Gastrocnemius medialis (tissue), 4 donors: ENCODE data around the gene PLCH1. TPM values are rescaled to one million over a fixed set of nuclear protein-coding genes. Genes with fewer than 3 reads are reported as not detected.

ENCODE experiments used
- ATAC-seq, 2 donors: fragments of 150-250 bp; one replicate each; pipeline ENCODE4 v1.9.1; 2016
- DNase-seq, 2 donors: peaks; one replicate each; pipeline ENCODE4 v3.0.0-alpha.2; 2019
- H3K27ac ChIP-seq, 4 donors: fragments of 200-600 bp; sonication (generic); 1 replicate in 1 of 4; 2 replicates in 3 of 4; pipeline ENCODE4 v1.5.1; 2016 to 2018; ENCODE audit warnings: mild to moderate bottlenecking in 2 of 4, moderate library complexity in 1 of 4
- H3K27me3 ChIP-seq, 3 donors: fragments of 200-600 bp; sonication (generic) in 2 of 3; 1 replicate in 1 of 3; 2 replicates in 2 of 3; pipeline versions ENCODE4 v1.5.1 to v1.6.0; 2016 to 2019; ENCODE audit warnings: mild to moderate bottlenecking in 1 of 3, moderate library complexity in 1 of 3
- H3K36me3 ChIP-seq, 2 donors: fragments of 200-600 bp; sonication (generic) in 1 of 2; one replicate each; pipeline ENCODE4 v1.5.1; 2017 to 2018
- H3K4me1 ChIP-seq, 2 donors: fragments of 200-600 bp; sonication (generic) in 1 of 2; one replicate each; pipeline ENCODE4 v1.5.1; 2016 to 2017; ENCODE audit warnings: mild to moderate bottlenecking in 2 of 2
- H3K4me3 ChIP-seq, 4 donors: fragments of 200-600 bp; sonication (generic) in 3 of 4; 1 replicate in 1 of 4; 2 replicates in 3 of 4; pipeline ENCODE4 v1.5.1; 2016 to 2019; ENCODE audit warnings: mild to moderate bottlenecking in 2 of 4
- H3K9me3 ChIP-seq, 3 donors: fragments of 200-600 bp; sonication (generic) in 2 of 3; 1 replicate in 1 of 3; 2 replicates in 2 of 3; pipeline ENCODE4 v1.5.1; 2016 to 2019
- CTCF ChIP-seq, 5 experiments: fragments of 450-650 bp in 3 of 5; fragments of 200-600 bp in 2 of 5; sonication (generic) in 2 of 5; IDR thresholded peaks in 4 of 5; conservative IDR thresholded peaks in 1 of 5; 1 replicate in 4 of 5; 2 replicates in 1 of 5; pipeline ENCODE4 v1.5.1; 2016 to 2019; ENCODE audit warnings: antibody characterized with exemption in 5 of 5, mild to moderate bottlenecking in 3 of 5, moderate library complexity in 3 of 5
- POLR2A ChIP-seq, 2 donors: fragments of 450-650 bp; IDR thresholded peaks; one replicate each; pipeline ENCODE4 v1.6.1; 2017; ENCODE audit warnings: antibody characterized with exemption in 2 of 2, mild to moderate bottlenecking in 2 of 2, moderate library complexity in 2 of 2
- in situ Hi-C, 4 donors: fragments of 200-750 bp; cut with MboI; loops; one replicate each; pipeline versions ENCODE4 v1.15.0 to v1.8.0; 2017; ENCODE audit warnings: low sequenced_read_pairs in 4 of 4
- intact Hi-C: fragments of 100-400 bp; cut with DNase I; formaldehyde crosslinking; loops from one replicate; pipeline ENCODE4 v1.15.1; 2023; ENCODE audit warnings: low total_unique reads
- total RNA-seq, 4 donors: library from RNA; depleted of rRNA; stranded (reverse); fragments of >200 nt; gene quantifications; one replicate each; pipeline versions ENCODE4 v1.1.0 to v1.2.3, GENCODE V29; 2016

The PLCH1 gene
- under 1 TPM in 3 of 4 donors, not detected in 1; 0.07 to 0.33 (median 0.10) TPM for total RNA-seq

GRCh38 chr3:155744626-155745324 lies at the start of gene PLCH1:
Gene PLCH1 (minus strand): TSS chr3:155745071. CDS start chr3:155704224, 40,847 bp downstream.
- ATAC-seq (peak; percentile 62 to 75), DNase-seq (peak in 1 of 2 donors; percentile 22)
- H3K27ac ChIP-seq = no peak within 1 kb of the TSS
- no peaks in the 10 kb centered on the region for H3K9me3 ChIP-seq
- peak within 1 kb of the TSS; percentile 60 to 71 (median 62) for H3K4me3 ChIP-seq
- peaks cover 8 to 16% of the 10 kb centered on the region in 2 donors for H3K4me1 ChIP-seq
- H3K36me3 ChIP-seq = no peaks in the 10 kb centered on the region
- H3K27me3 ChIP-seq = peaks cover 25 to 34% (median 29%) of the 10 kb centered on the region in 3 donors
- in situ Hi-C loops = no loop called here
- TF ChIP-seq POLR2A (IDR thresholded peaks at IDR 0.05) (no peak), CTCF (IDR thresholded peaks at IDR 0.05 in 4 of 5, conservative IDR thresholded peaks at IDR 0.05 in 1 of 5) (no peak)
- intact Hi-C loops = no loop called here

GRCh38 chr3:155792532-155792931 lies 47.7 kb upstream of the PLCH1 start:
- no peaks in the 10 kb centered on the region for H3K4me1 ChIP-seq
- in situ Hi-C loops = no loop called here
- no peak for TF ChIP-seq POLR2A (IDR thresholded peaks at IDR 0.05)
- no peak for TF ChIP-seq CTCF (IDR thresholded peaks at IDR 0.05 in 4 of 5, conservative IDR thresholded peaks at IDR 0.05 in 1 of 5)
- intact Hi-C loops = no loop called here
- H3K36me3 ChIP-seq = peaks cover 3 to 4% of the 10 kb centered on the region in 2 donors
- H3K27ac ChIP-seq = no peak overlapping the region
- H3K27me3 ChIP-seq = no peaks in the 10 kb centered on the region
- no peak overlapping the region for H3K4me3 ChIP-seq
- ATAC-seq (no peak), DNase-seq (no peak)
- H3K9me3 ChIP-seq = no peaks in the 10 kb centered on the region

- TF ChIP-seq CTCF (IDR thresholded peaks at IDR 0.05 in 4 of 5, conservative IDR thresholded peaks at IDR 0.05 in 1 of 5) (no peak), POLR2A (IDR thresholded peaks at IDR 0.05) (no peak)
Observed at GRCh38 chr3:155791190-155791589, 46.3 kb upstream of the PLCH1 start.

GRCh38 chr3:155790272-155790925 lies 45.5 kb upstream of the PLCH1 start:
- H3K27me3 ChIP-seq = no peaks in the 10 kb centered on the region
- H3K27ac ChIP-seq = no peak overlapping the region
- in situ Hi-C loops (no loop called here), intact Hi-C loops (no loop called here)
- H3K4me3 ChIP-seq = no peak overlapping the region
- DNase-seq = no peak
- peaks cover 0 to 4% of the 10 kb centered on the region in 2 donors for H3K36me3 ChIP-seq
- no peak for ATAC-seq
- no peak for TF ChIP-seq CTCF (IDR thresholded peaks at IDR 0.05 in 4 of 5, conservative IDR thresholded peaks at IDR 0.05 in 1 of 5)
- no peak for TF ChIP-seq POLR2A (IDR thresholded peaks at IDR 0.05)
- H3K9me3 ChIP-seq = no peaks in the 10 kb centered on the region
- H3K4me1 ChIP-seq = peaks cover 0 to 5% of the 10 kb centered on the region in 2 donors

More at GRCh38 chr3:155791190-155791589, 46.3 kb upstream of the PLCH1 start:
- Histone ChIP-seq H3K36me3 (peaks cover 2 to 4% of the 10 kb centered on the region in 2 donors), H3K4me3 (no peak overlapping the region), H3K27me3 (no peaks in the 10 kb centered on the region), H3K27ac (no peak overlapping the region), H3K4me1 (no peaks in the 10 kb centered on the region), H3K9me3 (no peaks in the 10 kb centered on the region)
- intact Hi-C loops (no loop called here), in situ Hi-C loops (no loop called here)
- no peak for ATAC-seq
- no peak for DNase-seq
